Vagina (tissue), 2 donors: ENCODE results near the gene TSEN2. TPM values are rescaled to one million over a fixed set of nuclear protein-coding genes. Genes with fewer than 3 reads are reported as not detected.
"Not testable (repeated sequence)": the region's sequence is repeated elsewhere in the genome, so short reads cannot be mapped to it uniquely, and the experiment has no call there.

Experiments
- DNase-seq, 2 donors: peaks; one replicate each; pipeline ENCODE4 v3.0.0-alpha.2; 2017; ENCODE audit errors: extremely low spot score in 2 of 2
- H3K27ac ChIP-seq: fragments of 200-600 bp; sonication (generic); one replicate; pipeline ENCODE4 v1.5.1; 2019
- H3K27me3 ChIP-seq: fragments of 200-600 bp; sonication (generic); one replicate; pipeline ENCODE4 v1.5.1; 2019
- H3K36me3 ChIP-seq, 2 donors: fragments of 200-600 bp; sonication (generic); one replicate each; pipeline ENCODE4 v1.5.1; 2017 to 2019
- H3K4me1 ChIP-seq: fragments of 200-600 bp; sonication (generic); one replicate; pipeline ENCODE4 v1.5.1; 2019
- H3K4me3 ChIP-seq, 2 donors: fragments of 200-600 bp; sonication (generic); 1 replicate in 1 of 2; 2 replicates in 1 of 2; pipeline ENCODE4 v1.5.1; 2016 to 2019
- H3K9me3 ChIP-seq: fragments of 200-600 bp; sonication (generic); one replicate; pipeline ENCODE4 v1.5.1; 2019
- POLR2A ChIP-seq, 2 donors: fragments of 450-650 bp; IDR thresholded peaks; one replicate each; pipeline ENCODE4 v1.6.1; 2017; ENCODE audit warnings: antibody characterized with exemption in 2 of 2, mild to moderate bottlenecking in 2 of 2, moderate library complexity in 2 of 2
- POLR2AphosphoS5 ChIP-seq, 2 donors: sonication (generic); formaldehyde crosslinking; IDR thresholded peaks; one replicate each; pipeline ENCODE4 v1.9.0; 2017; ENCODE audit warnings: antibody characterized with exemption in 2 of 2, mild to moderate bottlenecking in 2 of 2, low read depth in 1 of 2; ENCODE audit not compliant: insufficient read depth in 1 of 2
- intact Hi-C: fragments of 100-400 bp; cut with DNase I; formaldehyde crosslinking; loops from one replicate; pipeline ENCODE4 v1.15.1; 2023
- total RNA-seq: library from RNA; depleted of rRNA; stranded (reverse); fragments of >200 nt; gene quantifications from one replicate; pipeline ENCODE4 v1.2.3, GENCODE V29; 2016
- TF ChIP-seq, protein P1 (sequence below), 3 experiments: fragments of 450-650 bp in 2 of 3; fragments of 200-600 bp in 1 of 3; sonication (generic) in 1 of 3; IDR thresholded peaks; one replicate each; pipeline ENCODE4 v1.5.1; 2017 to 2019; ENCODE audit warnings: antibody characterized with exemption in 3 of 3, mild to moderate bottlenecking in 2 of 3, moderate library complexity in 2 of 3

Gene TSEN2
- total RNA-seq, 1 donor from 2014 or later: 16.0 TPM

DNA sequence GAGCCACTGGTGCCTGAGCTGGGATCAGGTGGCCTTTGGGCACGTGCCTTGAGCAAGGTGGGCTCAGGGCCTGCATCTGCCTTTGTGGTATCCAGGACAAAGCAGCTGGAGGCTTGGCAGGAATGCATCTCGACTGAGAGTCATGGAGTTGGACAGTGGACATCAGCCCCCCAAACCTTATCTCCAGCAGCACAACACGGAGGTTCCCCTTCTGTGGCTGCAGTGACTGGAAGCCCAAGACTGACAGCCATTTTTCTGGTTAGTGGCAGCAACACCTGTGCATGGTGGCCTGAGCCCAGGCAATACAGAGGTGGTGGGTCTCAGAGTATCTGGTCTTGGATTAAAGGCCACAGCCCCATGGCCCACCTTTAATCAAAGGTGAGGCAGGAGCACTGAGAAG lies 27.8 kb upstream of the TSEN2 start:
- TF ChIP-seq POLR2A (IDR thresholded peaks at IDR 0.05) (no peak), POLR2AphosphoS5 (IDR thresholded peaks at IDR 0.05; ENCODE audit: insufficient read depth in 1 of 2, low read depth in 1 of 2) (no peak)
- TF ChIP-seq, protein P1, sequence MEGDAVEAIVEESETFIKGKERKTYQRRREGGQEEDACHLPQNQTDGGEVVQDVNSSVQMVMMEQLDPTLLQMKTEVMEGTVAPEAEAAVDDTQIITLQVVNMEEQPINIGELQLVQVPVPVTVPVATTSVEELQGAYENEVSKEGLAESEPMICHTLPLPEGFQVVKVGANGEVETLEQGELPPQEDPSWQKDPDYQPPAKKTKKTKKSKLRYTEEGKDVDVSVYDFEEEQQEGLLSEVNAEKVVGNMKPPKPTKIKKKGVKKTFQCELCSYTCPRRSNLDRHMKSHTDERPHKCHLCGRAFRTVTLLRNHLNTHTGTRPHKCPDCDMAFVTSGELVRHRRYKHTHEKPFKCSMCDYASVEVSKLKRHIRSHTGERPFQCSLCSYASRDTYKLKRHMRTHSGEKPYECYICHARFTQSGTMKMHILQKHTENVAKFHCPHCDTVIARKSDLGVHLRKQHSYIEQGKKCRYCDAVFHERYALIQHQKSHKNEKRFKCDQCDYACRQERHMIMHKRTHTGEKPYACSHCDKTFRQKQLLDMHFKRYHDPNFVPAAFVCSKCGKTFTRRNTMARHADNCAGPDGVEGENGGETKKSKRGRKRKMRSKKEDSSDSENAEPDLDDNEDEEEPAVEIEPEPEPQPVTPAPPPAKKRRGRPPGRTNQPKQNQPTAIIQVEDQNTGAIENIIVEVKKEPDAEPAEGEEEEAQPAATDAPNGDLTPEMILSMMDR (IDR thresholded peaks at IDR 0.05): no peak
- Histone ChIP-seq H3K4me3 (no peak overlapping the region), H3K9me3 (no peaks in the 10 kb centered on the region), H3K27ac (no peak overlapping the region), H3K4me1 (no peaks in the 10 kb centered on the region), H3K27me3 (no peaks in the 10 kb centered on the region), H3K36me3 (no peaks in the 10 kb centered on the region)
- no peak for DNase-seq
- intact Hi-C loops: no loop called here

DNA sequence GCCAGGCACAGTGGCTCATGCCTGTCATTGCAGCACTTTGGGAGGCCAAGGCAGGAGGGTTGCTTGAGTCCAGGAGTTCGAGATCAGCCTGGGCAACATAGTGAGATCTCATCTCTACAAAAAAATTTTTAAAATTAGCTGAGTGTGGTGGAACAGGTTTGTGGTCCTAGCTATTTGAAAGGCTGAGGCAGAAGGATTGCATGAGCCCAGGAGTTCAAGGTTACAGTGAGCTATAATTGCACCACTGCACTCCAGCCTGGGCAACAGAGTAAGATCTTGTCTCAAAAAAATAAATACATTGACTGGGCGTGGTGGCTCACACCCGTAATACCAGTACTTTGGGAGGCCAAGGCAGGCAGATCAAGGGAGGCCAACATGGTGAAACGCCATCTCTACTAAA lies 26.9 kb upstream of the TSEN2 start:
- intact Hi-C loops: not testable (repeated sequence)

DNA sequence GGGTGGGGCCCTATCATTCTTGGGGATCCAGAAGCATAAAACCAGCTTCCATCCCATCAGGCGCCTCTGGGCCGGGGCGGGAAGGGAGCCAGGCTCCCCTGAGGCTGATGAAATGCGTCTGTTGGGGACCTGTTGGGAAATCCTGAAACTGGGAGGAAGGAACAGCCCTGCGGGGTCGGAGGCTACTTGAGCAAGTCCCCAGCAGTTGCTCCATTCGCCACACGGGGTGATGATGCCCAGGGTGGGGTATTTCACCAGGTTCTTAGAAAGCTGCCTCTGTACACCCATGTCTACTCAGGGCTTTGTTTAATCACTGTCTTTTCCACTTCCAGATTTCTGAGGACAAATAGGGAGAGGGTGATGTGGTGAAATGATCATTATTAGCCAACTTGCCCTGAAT lies 25.4 kb upstream of the TSEN2 start:
- no peak for DNase-seq
- Histone ChIP-seq H3K27ac (no peak overlapping the region), H3K27me3 (no peaks in the 10 kb centered on the region), H3K9me3 (no peaks in the 10 kb centered on the region), H3K4me3 (no peak overlapping the region), H3K4me1 (no peaks in the 10 kb centered on the region), H3K36me3 (no peaks in the 10 kb centered on the region)
- no peak for TF ChIP-seq POLR2AphosphoS5 (IDR thresholded peaks at IDR 0.05; ENCODE audit: insufficient read depth in 1 of 2, low read depth in 1 of 2)
- TF ChIP-seq POLR2A (IDR thresholded peaks at IDR 0.05): no peak
- TF ChIP-seq, protein P1 (IDR thresholded peaks at IDR 0.05): no peak
- intact Hi-C loops: no loop called here

More for the DNA sequence above, 26.9 kb upstream of the TSEN2 start:
- not testable (repeated sequence) for H3K27ac ChIP-seq, H3K4me3 ChIP-seq, H3K27me3 ChIP-seq, H3K36me3 ChIP-seq, H3K4me1 ChIP-seq, DNase-seq, H3K9me3 ChIP-seq

DNA sequence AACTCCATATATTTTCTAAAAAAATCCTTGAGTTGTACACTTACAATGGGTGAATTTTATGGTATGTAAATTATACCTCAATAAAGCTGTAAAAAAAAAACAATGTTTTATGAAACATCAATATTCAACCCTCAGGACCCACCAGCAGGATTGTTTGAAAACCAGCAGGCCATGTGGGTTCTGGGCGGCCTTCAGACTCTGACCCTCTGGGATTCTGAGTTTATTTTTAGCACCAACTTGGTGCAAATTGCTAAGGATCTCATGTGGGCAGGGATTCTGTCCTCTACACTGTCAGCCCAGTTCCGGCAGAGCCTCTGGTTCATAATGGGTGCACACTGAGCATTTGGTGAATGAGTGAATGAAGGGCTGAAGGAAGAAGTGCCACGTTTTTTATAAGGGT lies 24.2 kb upstream of the TSEN2 start:
- no peaks in the 10 kb centered on the region for H3K36me3 ChIP-seq
- no peaks in the 10 kb centered on the region for H3K4me1 ChIP-seq
- no peaks in the 10 kb centered on the region for H3K27me3 ChIP-seq
- TF ChIP-seq POLR2AphosphoS5 (IDR thresholded peaks at IDR 0.05; ENCODE audit: insufficient read depth in 1 of 2, low read depth in 1 of 2) (no peak), POLR2A (IDR thresholded peaks at IDR 0.05) (no peak)
- TF ChIP-seq, protein P1 (IDR thresholded peaks at IDR 0.05): no peak
- intact Hi-C loops: no loop called here
- no peak for DNase-seq
- H3K4me3 ChIP-seq: no peak overlapping the region
- no peak overlapping the region for H3K27ac ChIP-seq
- no peaks in the 10 kb centered on the region for H3K9me3 ChIP-seq

DNA sequence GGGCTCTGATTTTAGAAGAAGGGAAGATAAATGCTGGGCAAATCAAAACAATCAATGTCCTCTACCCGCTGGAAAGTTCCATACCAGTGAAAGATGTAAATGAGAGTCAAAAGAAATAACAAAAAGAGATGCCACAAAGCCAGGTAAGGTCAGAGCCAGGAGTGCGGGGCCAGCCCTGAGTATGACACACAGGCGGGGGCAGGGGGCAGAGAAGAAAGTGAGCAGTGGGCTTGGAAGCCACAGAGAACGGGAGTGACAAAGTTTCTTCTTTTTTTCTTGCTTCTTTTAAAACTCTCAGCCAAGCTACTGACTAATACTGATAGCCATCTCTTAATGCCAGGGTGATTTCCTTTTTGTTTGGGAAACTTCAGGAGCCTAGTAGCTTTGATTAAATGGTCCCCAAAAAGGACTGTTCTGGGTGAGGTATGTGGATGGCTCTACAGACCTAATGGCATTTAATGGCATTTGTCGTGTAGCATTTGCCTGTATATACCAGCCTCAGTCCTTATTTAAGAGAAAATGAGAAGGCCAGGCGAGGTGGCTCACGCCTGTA lies 23.1 kb upstream of the TSEN2 start:
- DNase-seq: no peak
- H3K27ac ChIP-seq: no peak overlapping the region
- H3K36me3 ChIP-seq: no peaks in the 10 kb centered on the region
- intact Hi-C loops: no loop called here
- no peak for TF ChIP-seq POLR2AphosphoS5 (IDR thresholded peaks at IDR 0.05; ENCODE audit: insufficient read depth in 1 of 2, low read depth in 1 of 2)
- TF ChIP-seq POLR2A (IDR thresholded peaks at IDR 0.05): no peak
- TF ChIP-seq, protein P1 (IDR thresholded peaks at IDR 0.05): no peak
- no peaks in the 10 kb centered on the region for H3K27me3 ChIP-seq
- no peak overlapping the region for H3K4me3 ChIP-seq
- H3K9me3 ChIP-seq: no peaks in the 10 kb centered on the region
- no peaks in the 10 kb centered on the region for H3K4me1 ChIP-seq
